HG02623 (cell line): Measurements from ENCODE around the gene ZNF519.

Source experiments
- ATAC-seq: cut with Tn5 transposase; IDR thresholded peaks from one replicate; pipeline ENCODE4 v1.9.1; 2021; ENCODE audit warnings: moderate library complexity; ENCODE audit not compliant: unreplicated experiment

ZNF519 gene

GRCh38 chr18:14098428-14098827 lies 33.8 kb downstream of the ZNF519 start:
- no peak for ATAC-seq

GRCh38 chr18:14097761-14098160 lies 34.5 kb downstream of the ZNF519 start:
- no peak for ATAC-seq

GRCh38 chr18:14093307-14093915 lies 38.8 kb downstream of the ZNF519 start:
- ATAC-seq: no peak

GRCh38 chr18:14092625-14093306 lies 39.5 kb downstream of the ZNF519 start:
- ATAC-seq: no peak

GRCh38 chr18:14089781-14090180 lies 42.5 kb downstream of the ZNF519 start:
- ATAC-seq: no peak

GRCh38 chr18:14089191-14089590 lies 43.0 kb downstream of the ZNF519 start:
- no peak for ATAC-seq

- ATAC-seq: no peak
Measured at GRCh38 chr18:14086458-14087231, 45.6 kb downstream of the ZNF519 start.

- ATAC-seq: no peak
Measured at GRCh38 chr18:14085770-14086457, 46.3 kb downstream of the ZNF519 start.

GRCh38 chr18:14075196-14075595 lies 57.0 kb downstream of the ZNF519 start:
- ATAC-seq: no peak

- no peak for ATAC-seq
Measured at GRCh38 chr18:14074187-14074586, 58.0 kb downstream of the ZNF519 start.

- ATAC-seq: no peak
Measured at GRCh38 chr18:14053661-14054060, 78.6 kb downstream of the ZNF519 start.
